DND-41 (cell line): ENCODE data around the gene DDC.

ENCODE experiments used
- EZH2 ChIP-seq: IDR thresholded peaks from 3 replicates; pipeline ENCODE4 v1.6.1; 2012; ENCODE audit warnings: borderline replicate concordance, low read depth, mild to moderate bottlenecking, moderate library complexity, low read length, inconsistent platforms; ENCODE audit not compliant: severe bottlenecking
- TF ChIP-seq, protein P1 (sequence below): IDR thresholded peaks from 2 replicates; pipeline ENCODE4 v1.5.1; 2012; ENCODE audit warnings: borderline replicate concordance, low read length, moderate library complexity, mild to moderate bottlenecking; ENCODE audit not compliant: poor library complexity, severe bottlenecking; ENCODE audit errors: extremely low read depth

GRCh38 chr7:50592940-50593339 is 27.7 kb upstream of the DDC start:
- TF ChIP-seq, protein P1, sequence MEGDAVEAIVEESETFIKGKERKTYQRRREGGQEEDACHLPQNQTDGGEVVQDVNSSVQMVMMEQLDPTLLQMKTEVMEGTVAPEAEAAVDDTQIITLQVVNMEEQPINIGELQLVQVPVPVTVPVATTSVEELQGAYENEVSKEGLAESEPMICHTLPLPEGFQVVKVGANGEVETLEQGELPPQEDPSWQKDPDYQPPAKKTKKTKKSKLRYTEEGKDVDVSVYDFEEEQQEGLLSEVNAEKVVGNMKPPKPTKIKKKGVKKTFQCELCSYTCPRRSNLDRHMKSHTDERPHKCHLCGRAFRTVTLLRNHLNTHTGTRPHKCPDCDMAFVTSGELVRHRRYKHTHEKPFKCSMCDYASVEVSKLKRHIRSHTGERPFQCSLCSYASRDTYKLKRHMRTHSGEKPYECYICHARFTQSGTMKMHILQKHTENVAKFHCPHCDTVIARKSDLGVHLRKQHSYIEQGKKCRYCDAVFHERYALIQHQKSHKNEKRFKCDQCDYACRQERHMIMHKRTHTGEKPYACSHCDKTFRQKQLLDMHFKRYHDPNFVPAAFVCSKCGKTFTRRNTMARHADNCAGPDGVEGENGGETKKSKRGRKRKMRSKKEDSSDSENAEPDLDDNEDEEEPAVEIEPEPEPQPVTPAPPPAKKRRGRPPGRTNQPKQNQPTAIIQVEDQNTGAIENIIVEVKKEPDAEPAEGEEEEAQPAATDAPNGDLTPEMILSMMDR: no peak
- TF ChIP-seq EZH2: no peak
